Natural killer cell (primary cell): ENCODE results near the gene SBK1. TPM values are rescaled to one million over a fixed set of nuclear protein-coding genes. Genes with fewer than 3 reads are reported as not detected.
A peak's percentile ranks its signal among the peaks of the same experiment; 100 is the strongest.

Experiments
- ATAC-seq, 3 donors: fragments of 150-1000 bp in 2 of 3; fragments of 200-7000 bp in 1 of 3; cut with Tn5 transposase; 1 replicate in 1 of 3; 2 replicates in 2 of 3; pipeline ENCODE4 v1.10.0; 2021; ENCODE audit warnings: mild to moderate bottlenecking in 2 of 3, moderate library complexity in 2 of 3
- DNase-seq, 2 donors: peaks; one replicate each; pipeline versions ENCODE4 v3.0.0 to v3.0.0-alpha.2; 2013 to 2021; ENCODE audit warnings: mixed read lengths in 1 of 2
- H3K27ac ChIP-seq: one replicate; pipeline ENCODE4 v1.5.1; 2013; ENCODE audit warnings: mild to moderate bottlenecking, low read length
- H3K27me3 ChIP-seq: one replicate; pipeline ENCODE4 v1.6.1; 2013; ENCODE audit warnings: low read length; ENCODE audit not compliant: control insufficient read depth, insufficient read depth
- H3K36me3 ChIP-seq: one replicate; pipeline ENCODE4 v1.6.1; 2013; ENCODE audit warnings: low read length; ENCODE audit not compliant: control insufficient read depth, insufficient read depth
- H3K4me1 ChIP-seq: one replicate; pipeline ENCODE4 v1.6.1; 2013; ENCODE audit warnings: low read length; ENCODE audit not compliant: control insufficient read depth, insufficient read depth
- H3K4me3 ChIP-seq: one replicate; pipeline ENCODE4 v1.5.1; 2013; ENCODE audit warnings: low read length
- H3K9me3 ChIP-seq: one replicate; pipeline ENCODE4 v1.6.1; 2013; ENCODE audit warnings: low read length; ENCODE audit not compliant: control insufficient read depth, insufficient read depth
- H3K27ac Mint-ChIP-seq, 2 donors: one replicate each; pipeline ENCODE4 v1.8.0; 2022; ENCODE audit warnings: mild to moderate bottlenecking in 2 of 2, mixed read lengths in 2 of 2, moderate library complexity in 1 of 2
- H3K27me3 Mint-ChIP-seq, 2 donors: one replicate each; pipeline ENCODE4 v1.8.0; 2022; ENCODE audit warnings: low read depth in 2 of 2, mixed read lengths in 2 of 2
- H3K36me3 Mint-ChIP-seq: one replicate; pipeline ENCODE4 v1.8.0; 2022; ENCODE audit warnings: mixed read lengths
- H3K4me1 Mint-ChIP-seq, 2 donors: one replicate each; pipeline ENCODE4 v1.8.0; 2022; ENCODE audit warnings: mixed read lengths in 2 of 2
- H3K4me3 Mint-ChIP-seq: one replicate; pipeline ENCODE4 v1.8.0; 2022; ENCODE audit warnings: mild to moderate bottlenecking, moderate library complexity, mixed read lengths
- H3K9me3 Mint-ChIP-seq, 2 donors: one replicate each; pipeline ENCODE4 v1.8.0; 2022; ENCODE audit warnings: mixed read lengths in 2 of 2
- WGBS: methylation state at CpG from one replicate; pipeline ENCODE4 v1.1.7; 2013; ENCODE audit warnings: missing lambda C conversion rate; ENCODE audit not compliant: insufficient coverage; 5-methylcytosine and 5-hydroxymethylcytosine counted together
- intact Hi-C: fragments of 100-400 bp; cut with micrococcal nuclease; formaldehyde crosslinking; loops from one replicate; pipeline ENCODE4 v1.14.2; 2022
- total RNA-seq, 4 donors: library from RNA; stranded (reverse); fragments of 120-200 nt in 1 of 4; gene quantifications; one replicate each; pipeline versions ENCODE4 v1.2.3 to v1.2.4, GENCODE V29; 2013 to 2022
- TF ChIP-seq, protein P1 (sequence below): fragments of 200-600 bp; IDR thresholded peaks from one replicate; pipeline ENCODE4 v1.8.0; 2022; ENCODE audit warnings: antibody characterized with exemption

Gene SBK1
- total RNA-seq, 3 donors from 2014 or later (not counting 1 experiment from before 2014, with no cell fraction given) = 59.3 to 60.9 (median 59.8) TPM

DNA sequence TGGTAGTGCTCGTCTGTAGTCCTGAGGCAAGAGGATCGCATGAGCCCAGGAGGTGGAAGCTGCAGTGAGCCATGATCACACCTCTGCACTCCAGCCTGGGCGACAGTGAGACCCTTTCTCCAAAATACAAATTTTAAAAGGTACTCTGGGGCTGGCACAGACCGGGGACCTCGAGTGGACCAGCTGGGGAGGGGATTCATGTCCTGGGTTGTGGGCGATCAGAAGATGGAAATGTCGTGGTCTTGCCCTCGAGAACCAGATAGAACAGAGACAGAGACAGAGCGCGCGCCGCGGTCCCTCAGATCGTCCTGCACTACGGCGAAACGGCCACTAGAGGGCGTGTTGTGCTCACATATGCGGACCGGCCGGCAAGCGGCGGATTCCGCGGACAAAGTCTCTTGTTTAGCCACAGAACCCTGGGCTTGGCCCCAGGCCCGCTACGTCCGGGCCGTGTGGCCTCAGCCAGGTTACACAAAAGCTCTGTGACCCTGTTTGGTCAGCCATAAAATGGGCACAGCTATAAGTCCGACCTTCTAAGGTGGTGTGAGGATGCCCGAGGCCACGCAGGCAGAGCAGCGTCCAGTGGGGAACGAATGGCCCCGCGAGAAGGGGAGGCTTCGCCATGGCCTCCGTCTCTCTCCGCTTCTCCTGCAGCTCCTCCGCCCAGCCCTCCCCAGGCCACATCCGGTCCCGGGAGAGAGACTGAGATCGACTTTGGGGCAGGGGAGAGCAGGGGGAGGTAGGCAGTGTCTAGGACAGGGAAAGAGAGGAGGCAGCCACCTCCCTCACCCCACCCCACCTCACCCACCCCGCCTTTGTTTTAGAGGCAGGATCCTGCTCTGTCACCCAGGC, 14.6 kb upstream of the SBK1 start:
- 4% methylated on average over 42 of the region's 44 CpGs for WGBS
- H3K4me1 Mint-ChIP-seq = peaks cover 16 to 41% of the 10 kb centered on the region in 2 donors
- TF ChIP-seq, protein P1, sequence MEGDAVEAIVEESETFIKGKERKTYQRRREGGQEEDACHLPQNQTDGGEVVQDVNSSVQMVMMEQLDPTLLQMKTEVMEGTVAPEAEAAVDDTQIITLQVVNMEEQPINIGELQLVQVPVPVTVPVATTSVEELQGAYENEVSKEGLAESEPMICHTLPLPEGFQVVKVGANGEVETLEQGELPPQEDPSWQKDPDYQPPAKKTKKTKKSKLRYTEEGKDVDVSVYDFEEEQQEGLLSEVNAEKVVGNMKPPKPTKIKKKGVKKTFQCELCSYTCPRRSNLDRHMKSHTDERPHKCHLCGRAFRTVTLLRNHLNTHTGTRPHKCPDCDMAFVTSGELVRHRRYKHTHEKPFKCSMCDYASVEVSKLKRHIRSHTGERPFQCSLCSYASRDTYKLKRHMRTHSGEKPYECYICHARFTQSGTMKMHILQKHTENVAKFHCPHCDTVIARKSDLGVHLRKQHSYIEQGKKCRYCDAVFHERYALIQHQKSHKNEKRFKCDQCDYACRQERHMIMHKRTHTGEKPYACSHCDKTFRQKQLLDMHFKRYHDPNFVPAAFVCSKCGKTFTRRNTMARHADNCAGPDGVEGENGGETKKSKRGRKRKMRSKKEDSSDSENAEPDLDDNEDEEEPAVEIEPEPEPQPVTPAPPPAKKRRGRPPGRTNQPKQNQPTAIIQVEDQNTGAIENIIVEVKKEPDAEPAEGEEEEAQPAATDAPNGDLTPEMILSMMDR = peak; percentile 96
- peak overlapping the region; percentile 86 for H3K4me3 Mint-ChIP-seq
- Histone ChIP-seq H3K36me3 (no peaks in the 10 kb centered on the region), H3K27ac (no peak overlapping the region), H3K9me3 (no peaks in the 10 kb centered on the region), H3K4me1 (peaks cover 31% of the 10 kb centered on the region), H3K4me3 (peak overlapping the region; percentile 28), H3K27me3 (no peaks in the 10 kb centered on the region)
- no peaks in the 10 kb centered on the region for H3K36me3 Mint-ChIP-seq
- ATAC-seq = peak; percentile 92 to 95 (median 94)
- no peaks in the 10 kb centered on the region for H3K9me3 Mint-ChIP-seq
- peak; percentile 84 to 94 for DNase-seq
- intact Hi-C loops = loop anchor here (1.0 to 5.0 kb wide), 3 partner anchors 12 to 275 kb away; partner anchors contain the start of gene SGF29
- peak overlapping the region; percentile 81 to 84 for H3K27ac Mint-ChIP-seq
- peaks cover 5 to 28% of the 10 kb centered on the region in 2 donors for H3K27me3 Mint-ChIP-seq

DNA sequence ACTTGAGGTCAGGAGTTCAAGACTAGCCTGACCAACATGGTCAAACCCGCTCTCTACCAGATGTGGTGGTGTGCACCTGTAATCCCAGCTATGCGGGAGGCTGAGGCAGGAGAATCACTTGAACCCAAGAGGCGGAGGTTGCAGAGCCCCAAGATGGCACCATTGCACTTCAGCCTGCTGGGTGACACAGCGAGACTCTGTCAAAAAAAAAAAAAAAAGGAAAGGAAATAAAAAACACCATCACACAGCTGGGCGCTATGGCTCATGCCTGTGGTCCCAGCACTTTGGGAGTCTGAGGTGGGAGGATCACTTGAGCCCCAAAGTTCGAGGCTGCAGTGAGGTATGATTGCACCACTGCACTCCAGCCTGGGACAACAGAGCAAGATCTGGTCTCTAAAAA, 13.3 kb upstream of the SBK1 start:
- Mint-ChIP-seq H3K4me1 (peaks cover 16 to 49% of the 10 kb centered on the region in 2 donors), H3K9me3 (no peaks in the 10 kb centered on the region), H3K36me3 (no peaks in the 10 kb centered on the region), H3K27ac (peak overlapping the region; percentile 56 to 59), H3K27me3 (peaks cover 4 to 22% of the 10 kb centered on the region in 2 donors), H3K4me3 (peak overlapping the region; percentile 21)
- no peak overlapping the region for H3K27ac ChIP-seq
- WGBS = 68% methylated on average over 4 of the region's 6 CpGs
- H3K27me3 ChIP-seq = no peaks in the 10 kb centered on the region
- peak in 2 of 3 donors; percentile 33 to 45 for ATAC-seq
- no peaks in the 10 kb centered on the region for H3K9me3 ChIP-seq
- TF ChIP-seq, protein P1 = no peak
- H3K4me3 ChIP-seq = no peak overlapping the region
- H3K4me1 ChIP-seq = peaks cover 31% of the 10 kb centered on the region
- peak in 1 of 2 donors; percentile 54 for DNase-seq
- no peaks in the 10 kb centered on the region for H3K36me3 ChIP-seq
- intact Hi-C loops = loop anchor here (5.0 kb wide), 1 partner anchor 273 kb away; the partner anchor contains the start of gene SGF29

DNA sequence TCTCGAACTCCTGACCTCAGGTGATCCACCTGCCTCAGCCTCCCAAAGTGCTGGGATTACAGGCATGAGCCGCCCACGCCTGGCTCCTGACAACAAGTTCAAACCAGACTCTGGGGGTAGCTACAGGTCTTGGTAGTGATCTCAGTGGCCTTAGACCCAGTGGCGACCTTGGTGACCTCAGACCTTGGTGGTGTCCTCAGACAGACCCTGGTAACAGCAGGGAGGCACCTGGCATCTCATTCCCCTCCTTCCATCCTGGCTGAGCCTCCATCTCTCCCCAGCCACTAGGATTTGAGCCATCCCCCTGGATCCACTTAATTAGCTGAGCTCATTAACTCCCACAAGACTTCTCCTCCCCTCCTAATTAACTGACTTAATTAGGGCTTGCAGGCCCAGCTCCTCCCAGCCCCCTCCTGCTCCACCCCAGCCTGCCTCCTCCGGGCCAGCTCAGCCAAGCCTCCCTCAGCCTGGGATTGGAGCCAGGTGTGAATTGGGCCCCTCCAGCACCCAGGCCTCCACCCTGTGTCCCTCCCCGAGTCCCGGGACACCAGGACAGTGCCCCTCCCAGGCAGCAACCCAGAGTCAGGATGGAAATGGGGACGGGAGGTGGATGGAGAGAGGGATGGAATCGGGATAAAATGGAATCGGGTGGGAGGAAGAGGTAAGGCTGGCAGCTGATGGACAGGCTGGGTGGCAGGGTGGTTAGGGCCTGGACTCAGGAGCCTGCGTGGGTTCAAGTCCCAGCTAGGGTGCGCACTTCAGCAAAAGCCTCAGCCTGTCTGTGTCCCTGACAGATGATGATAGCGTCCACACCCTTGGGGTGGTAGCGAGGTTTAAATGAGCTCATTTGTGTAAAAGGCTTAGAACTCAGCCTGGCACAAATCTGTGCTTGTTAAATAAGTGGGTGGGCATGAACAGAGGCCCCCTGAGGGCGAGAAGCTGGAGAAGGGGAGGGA, 11.2 kb upstream of the SBK1 start:
- Histone ChIP-seq H3K36me3 (no peaks in the 10 kb centered on the region), H3K27ac (no peak overlapping the region), H3K4me1 (peaks cover 31% of the 10 kb centered on the region), H3K4me3 (no peak overlapping the region), H3K27me3 (no peaks in the 10 kb centered on the region), H3K9me3 (no peaks in the 10 kb centered on the region)
- 85% methylated on average over 15 of the region's 15 CpGs for WGBS
- Mint-ChIP-seq H3K9me3 (no peaks in the 10 kb centered on the region), H3K27me3 (peaks cover 0 to 4% of the 10 kb centered on the region in 2 donors), H3K27ac (peak overlapping the region in 1 of 2 donors; percentile 65), H3K4me3 (no peak overlapping the region), H3K4me1 (peaks cover 16 to 52% of the 10 kb centered on the region in 2 donors), H3K36me3 (no peaks in the 10 kb centered on the region)
- intact Hi-C loops = no loop called here
- ATAC-seq = no peak
- TF ChIP-seq, protein P1 = no peak
- no peak for DNase-seq
